Hematopoietic multipotent progenitor cell treated with erythropoietin and hydrocortisone succinate and interleukin-3 and kit ligand, for 4 days (in vitro differentiated cells): Measurements from ENCODE around the gene MPRIP.
"Not testable (repeated sequence)": the region's sequence is repeated elsewhere in the genome, so short reads cannot be mapped to it uniquely, and the experiment has no call there.

ENCODE experiments used
- DNase-seq: peaks from one replicate; pipeline ENCODE4 v3.0.0-alpha.2; 2015

MPRIP gene

GRCh38 chr17:17191961-17192381 is 149.7 kb downstream of the MPRIP start:
- DNase-seq, result no peak

DNA sequence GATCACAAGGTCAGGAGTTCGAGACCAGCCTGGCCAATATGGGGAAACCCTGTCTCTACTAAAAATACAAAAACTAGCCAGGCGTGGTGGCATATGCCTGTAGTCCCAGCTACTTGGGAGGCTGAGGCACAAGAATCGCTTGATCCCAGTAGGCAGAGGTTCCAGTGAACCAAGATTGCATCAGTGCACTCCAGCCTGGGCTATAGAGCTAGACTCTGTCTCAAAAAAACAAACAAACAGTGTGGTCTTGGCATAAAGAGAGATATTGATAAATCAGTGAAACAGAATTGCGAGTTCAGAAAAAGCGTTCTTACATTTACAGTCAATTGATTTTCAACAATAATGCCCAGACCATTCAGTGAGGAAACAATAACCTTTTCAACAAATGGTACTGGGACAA is 153.2 kb downstream of the MPRIP start:
- DNase-seq, result not testable (repeated sequence)

- peak; percentile 38 for DNase-seq
Observed at GRCh38 chr17:17196776-17197175, 154.5 kb downstream of the MPRIP start.

GRCh38 chr17:17198281-17198680 is 156.0 kb downstream of the MPRIP start:
- DNase-seq, result no peak

DNA sequence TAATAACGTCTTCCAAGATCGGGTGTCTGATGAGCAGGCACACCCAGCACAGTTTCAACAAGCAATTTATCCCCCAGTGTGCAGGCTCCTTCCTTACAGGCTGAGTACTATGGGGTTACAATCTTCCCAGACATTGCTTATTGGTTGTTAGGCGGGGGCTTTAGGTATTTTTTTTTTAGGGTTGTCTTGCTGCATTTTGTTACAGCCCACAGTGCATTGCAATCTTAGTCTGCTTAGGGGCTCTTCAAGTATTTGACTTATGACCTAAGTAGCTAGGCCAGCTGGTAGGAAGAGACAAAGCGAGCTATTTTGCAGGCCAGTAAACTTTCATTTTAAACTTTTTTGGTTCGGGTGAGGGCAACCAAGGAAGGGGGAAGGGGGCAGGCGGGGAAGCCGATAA is 158.1 kb downstream of the MPRIP start:
- DNase-seq, result no peak

GRCh38 chr17:17200831-17201230 is 158.6 kb downstream of the MPRIP start:
- no peak for DNase-seq

GRCh38 chr17:17201271-17201670 is 159.0 kb downstream of the MPRIP start:
- DNase-seq, result no peak

DNA sequence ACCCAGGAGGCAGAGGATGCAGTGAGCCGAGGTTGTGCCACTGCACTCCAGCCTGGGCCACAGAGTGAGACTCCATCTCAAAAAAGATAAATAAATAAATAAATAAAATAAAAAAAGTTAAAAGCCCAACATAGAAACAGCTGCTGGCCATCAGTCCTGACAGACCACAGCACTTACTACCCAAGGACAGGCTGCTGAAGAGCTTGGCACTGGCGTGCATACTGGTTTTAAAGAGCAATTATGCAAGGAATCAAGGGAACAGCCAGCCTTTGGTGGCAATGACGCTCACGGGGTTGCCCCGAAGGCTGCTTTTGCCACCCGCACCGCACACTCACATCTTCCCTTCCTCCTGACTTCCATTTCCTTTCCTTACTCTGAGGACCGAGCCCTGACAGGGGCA is 159.7 kb downstream of the MPRIP start:
- no peak for DNase-seq

DNA sequence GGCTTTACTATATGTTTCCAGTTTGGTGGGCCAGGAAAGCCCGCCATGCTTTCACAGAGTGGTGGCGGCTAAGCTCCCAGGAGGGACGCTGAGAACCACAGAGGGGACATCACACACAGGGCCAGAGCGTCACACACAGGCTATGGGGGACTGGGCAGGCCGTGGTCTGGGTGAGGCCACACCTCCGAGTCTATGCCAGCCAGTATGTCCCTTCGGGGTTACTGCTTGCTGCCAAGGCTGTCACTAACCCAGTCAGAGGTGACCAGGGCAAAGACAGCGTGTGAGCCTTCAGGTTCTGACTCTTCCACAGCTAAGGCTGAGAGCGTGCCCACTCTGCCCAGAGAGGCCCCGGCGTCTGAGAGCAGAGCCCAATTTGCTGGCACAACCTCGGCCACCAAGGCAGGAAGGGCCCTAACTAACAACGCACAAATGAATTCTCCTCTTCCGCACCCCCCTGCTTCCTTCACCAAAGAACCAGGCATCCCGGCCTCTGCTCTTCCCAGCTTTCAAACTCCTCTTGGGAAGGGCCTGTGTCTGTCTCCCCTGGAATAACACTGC is 161.0 kb downstream of the MPRIP start:
- DNase-seq, result no peak

- no peak for DNase-seq
Observed at GRCh38 chr17:17204041-17204591, 161.9 kb downstream of the MPRIP start.

DNA sequence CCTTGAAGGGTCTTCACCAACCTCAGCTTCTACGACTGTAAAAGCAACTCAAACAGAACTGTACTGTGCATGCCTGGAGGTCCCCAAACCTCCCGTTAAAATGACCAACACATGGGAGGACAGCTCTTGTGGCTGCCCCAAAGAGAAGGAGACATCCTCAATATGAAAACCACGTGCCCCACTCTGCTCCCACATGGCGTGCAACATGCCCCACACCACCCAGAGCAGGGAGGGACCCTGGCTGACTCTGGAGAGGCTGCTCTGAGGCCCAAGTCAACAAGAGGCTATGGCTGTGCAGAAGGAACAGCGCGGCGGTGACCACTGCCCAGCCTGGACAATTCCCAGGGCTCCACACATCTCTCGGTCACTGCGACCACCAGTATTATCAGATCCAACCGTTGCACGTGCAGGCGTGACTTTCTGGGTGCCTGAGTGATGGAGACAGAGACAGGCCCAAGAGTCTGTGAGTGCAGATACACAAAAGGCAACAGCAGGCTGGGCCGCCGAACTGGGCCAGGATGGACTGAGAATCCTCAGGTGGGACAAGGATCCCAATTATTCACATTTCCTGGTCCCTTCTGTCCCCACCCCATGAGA is 162.5 kb downstream of the MPRIP start:
- DNase-seq, result peak; percentile 31

- peak; percentile 83 for DNase-seq
Observed at GRCh38 chr17:17205368-17206123, 163.3 kb downstream of the MPRIP start.

DNA sequence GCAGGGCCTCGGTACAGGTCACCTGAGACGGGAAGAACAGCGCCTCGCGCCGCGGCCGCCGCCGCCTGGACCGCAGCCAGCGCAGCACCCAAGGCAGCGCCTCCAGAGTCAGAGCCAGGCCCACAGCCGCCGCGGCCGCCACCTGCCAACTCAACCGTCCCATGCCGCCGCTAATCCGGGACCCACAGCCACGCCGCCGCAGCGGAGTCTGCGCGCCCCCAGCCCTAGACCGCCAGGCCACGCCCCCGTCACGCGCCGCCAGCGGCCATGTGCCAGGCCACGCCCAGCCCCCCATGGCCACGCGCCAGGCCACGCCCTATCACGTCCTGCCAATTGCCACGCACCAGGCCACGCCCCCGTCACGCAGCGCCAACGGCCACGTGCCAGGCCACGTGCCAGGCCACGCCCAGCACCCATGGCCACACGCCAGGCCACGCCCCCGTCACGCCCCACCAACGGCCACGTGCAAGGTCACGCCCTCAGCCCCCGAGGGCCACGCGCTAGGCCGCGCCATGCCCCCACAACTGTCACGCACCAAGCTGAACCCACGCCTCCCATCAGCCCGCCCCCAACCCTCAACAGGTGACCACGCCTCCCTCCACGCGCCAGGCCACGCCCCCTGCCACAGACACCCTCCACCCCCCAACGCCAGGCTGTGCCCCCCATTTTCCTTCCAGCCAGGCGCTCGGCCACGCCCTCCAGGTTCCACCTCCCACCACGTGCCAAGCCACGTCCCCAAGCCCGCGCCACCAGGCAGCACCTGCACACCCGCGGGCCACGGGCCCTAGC is 164.1 kb downstream of the MPRIP start, which contains the start of gene PLD6:
TSS of gene PLD6 (minus strand) at position 210 of the 789 bp plus-strand sequence. CDS start at position 163, 47 bp downstream.
- peak; percentile 95 for DNase-seq

- no peak for DNase-seq
Observed at GRCh38 chr17:17206913-17207335, 164.7 kb downstream of the MPRIP start.

DNA sequence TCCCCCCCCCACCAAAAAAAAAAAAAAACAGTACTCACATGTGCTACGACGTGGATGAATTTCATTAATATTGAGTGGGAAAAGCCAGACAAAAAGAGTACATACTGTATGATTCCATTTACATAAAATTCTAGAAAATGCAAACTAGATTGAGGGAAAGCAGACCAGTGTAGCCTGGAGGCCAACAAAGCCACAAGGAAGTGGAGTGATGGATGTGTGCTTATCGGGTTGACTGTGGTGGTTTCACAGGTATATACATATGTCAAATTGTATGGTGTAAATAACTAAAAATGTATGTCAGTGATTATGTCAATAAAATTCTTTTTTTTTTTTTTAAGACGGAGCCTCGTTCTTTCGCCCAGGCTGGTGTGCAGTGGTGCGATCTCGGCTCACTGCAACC is 165.7 kb downstream of the MPRIP start:
- DNase-seq, result no peak

DNA sequence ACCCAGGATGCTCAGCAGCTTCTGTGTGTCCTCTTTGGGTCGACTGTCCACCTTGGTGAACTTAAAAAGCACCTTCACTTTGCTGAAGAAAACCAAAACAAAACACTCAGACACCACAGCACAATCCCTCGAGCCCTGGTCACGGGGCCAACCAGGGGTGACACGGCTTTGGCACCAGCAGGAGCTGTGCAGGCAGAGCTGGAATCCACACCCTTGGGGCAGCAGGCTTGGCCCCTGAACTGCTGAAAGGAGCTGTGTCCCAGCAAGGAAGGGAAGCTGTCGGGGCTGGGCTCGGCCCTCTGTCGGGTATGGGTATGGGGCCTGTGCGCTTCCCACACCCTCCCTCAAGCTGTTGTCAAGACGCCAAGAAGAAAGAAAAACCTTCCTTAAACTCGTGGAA is 171.5 kb downstream of the MPRIP start:
- DNase-seq, result no peak

DNA sequence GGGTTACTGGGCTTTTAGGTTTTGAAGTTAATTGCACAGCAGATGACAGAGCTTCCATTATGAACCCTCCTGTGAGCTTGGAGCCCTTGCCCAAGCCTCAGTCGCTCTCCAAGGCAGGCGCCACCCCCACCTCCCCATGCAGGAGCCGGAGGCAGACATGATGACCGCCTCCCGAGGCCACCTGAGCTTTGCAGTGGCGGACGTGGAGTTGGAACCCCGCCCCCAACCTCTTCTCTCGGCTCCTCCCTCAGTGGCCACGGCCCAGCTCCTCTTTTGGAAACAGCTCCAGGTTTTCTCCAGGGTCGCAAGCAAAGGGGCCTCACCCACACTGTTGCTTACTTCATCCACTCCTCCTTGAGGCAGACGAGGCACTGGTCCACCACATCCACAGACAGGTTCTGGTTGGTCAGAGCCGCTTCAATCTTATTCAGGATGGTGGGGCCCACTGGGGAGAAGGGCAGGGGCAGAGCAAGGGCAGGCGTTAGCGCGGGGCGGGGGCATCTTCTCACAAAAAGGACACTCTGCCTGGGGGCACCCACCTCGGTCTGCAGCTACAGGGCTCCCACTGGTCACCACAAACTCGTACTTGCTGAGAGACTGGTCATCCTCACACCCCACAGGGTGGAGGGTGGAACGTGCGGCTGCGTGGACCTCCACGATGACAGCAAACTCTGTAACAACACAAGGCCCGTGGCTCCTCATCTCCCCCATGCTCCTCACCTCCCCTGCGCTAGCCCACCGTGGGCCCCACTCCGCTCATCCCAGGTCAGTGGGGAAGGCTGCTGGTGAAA is 172.6 kb downstream of the MPRIP start:
- no peak for DNase-seq

DNA sequence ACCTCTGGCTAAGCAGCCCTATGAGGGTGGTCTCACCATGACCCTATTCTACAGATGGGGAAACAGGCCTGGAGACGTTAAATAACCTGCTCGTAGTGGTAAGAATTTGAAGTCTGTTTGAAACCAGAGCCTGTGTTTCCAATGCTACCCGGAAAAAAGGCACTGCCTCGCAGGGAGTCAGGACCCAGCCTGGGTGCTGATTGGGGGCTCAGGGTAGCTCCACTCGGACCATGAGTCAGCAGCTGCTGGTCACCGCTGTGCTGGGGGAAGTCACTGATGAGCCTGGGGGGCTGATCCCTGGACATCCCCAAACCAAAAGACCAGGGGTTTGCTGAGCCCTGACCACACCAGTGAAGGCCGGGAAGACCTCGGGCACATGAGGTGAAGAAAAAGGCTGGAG is 173.3 kb downstream of the MPRIP start:
- DNase-seq, result no peak

DNA sequence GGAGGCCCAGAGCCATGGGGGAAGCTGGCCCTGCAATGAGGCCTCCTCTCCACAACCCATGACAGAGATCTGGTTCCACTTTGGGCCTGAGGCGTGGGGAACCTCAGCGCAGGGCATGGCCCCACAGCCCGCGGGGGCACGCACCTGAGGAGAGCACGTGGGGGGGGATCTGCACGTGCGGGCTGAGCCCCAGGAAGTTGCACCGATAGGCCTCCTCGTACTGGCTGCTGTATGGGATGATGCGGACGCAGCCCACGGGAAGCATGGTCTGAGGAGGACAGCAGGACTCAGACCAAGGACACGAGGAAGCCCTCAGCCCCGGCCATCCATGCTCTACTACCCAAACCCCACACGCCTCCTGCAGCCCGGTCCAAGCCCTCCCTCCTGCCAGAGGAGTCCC is 174.0 kb downstream of the MPRIP start:
- DNase-seq, result no peak

GRCh38 chr17:17216776-17217175 is 174.5 kb downstream of the MPRIP start:
- no peak for DNase-seq

- no peak for DNase-seq
Observed at GRCh38 chr17:17217995-17218394, 175.7 kb downstream of the MPRIP start.

DNA sequence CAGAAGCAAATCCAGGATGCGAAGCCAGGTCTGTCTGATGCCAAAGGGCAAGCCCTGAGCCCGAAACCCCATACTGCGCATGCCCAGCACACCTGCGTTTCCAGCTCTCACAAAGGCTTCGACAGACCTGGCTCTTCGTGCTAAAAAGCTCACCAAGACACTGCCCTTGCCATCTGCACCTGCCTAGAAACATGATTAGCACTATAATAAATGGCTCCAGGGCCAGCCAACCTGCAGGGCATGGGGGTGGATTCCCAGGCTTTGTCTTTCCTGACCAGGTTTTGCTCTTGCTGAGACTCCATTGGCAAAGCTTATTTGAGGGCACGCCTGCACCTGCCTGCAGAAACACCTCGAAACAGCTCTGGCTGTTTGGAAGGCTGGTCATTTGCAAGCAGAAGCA is 178.3 kb downstream of the MPRIP start:
- DNase-seq, result no peak
